ENCODE data around the gene CFL2.
A peak's percentile ranks its signal among the peaks of the same experiment; 100 is the strongest.
"Not testable (repeated sequence)": the region's sequence is repeated elsewhere in the genome, so short reads cannot be mapped to it uniquely, and the experiment has no call there.

Gene CFL2

GRCh38 chr14:34711169-34711568 is 3.2 kb downstream of the CFL2 start:
- DNase-seq = no peak

GRCh38 chr14:34710744-34711143 is 3.6 kb downstream of the CFL2 start:
- DNase-seq = no peak

DNA sequence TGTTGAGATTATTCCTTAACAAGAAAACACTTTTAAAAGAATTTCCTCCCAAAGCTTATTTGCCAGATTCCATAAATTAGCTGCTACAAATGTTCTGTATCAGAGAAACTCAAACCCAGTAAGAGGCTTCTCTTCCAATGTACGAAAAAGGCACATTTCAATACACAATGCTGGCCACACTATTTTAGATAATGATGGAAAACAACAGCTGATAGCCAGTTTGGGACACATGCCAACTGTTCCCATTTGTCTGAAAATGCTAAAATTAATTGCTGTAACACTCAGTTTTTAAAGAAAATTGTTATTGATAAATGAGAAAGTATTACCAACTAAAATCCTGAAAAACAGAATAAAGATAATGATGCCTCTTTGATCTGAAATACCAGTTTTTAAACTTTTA is 4.4 kb downstream of the CFL2 start:
- DNase-seq = no peak

DNA sequence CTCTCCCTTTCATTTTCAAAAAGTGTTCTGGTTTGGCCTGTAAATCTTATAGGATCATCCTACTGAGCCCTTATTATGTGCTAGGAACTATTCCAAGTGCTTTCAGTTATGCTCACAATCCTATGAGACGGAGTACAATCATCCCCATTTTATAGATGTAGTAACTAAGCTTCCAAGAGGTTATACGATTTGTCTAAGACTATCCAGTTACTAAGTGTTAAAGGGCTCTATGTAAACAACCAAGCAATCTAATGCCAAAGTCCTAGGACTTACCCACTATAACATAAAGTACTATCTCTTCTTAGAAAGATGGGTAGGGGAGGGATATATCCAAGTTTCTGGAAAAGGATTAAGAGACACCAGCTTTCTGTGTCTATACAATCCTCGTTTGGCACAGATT is 6.7 kb downstream of the CFL2 start:
- no peak for DNase-seq

DNA sequence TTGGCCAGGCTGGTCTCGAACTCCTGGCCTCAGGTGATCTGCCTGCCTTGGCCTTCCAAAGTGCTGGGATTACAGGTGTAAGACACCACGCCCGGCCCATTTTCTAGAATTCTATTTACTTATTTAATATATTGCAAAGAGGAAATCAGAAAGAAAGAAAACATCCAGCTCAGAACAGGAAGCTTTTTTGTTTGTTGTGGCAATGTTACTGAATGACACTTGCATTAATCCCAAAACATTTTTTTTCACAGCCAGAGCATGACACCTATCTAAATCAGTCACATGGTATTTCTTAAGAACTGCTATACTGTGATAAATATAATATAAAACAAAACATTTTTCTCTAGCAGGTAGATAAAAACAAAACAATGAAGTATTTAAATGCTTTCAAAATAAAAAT is 12.6 kb downstream of the CFL2 start:
- DNase-seq = no peak

DNA sequence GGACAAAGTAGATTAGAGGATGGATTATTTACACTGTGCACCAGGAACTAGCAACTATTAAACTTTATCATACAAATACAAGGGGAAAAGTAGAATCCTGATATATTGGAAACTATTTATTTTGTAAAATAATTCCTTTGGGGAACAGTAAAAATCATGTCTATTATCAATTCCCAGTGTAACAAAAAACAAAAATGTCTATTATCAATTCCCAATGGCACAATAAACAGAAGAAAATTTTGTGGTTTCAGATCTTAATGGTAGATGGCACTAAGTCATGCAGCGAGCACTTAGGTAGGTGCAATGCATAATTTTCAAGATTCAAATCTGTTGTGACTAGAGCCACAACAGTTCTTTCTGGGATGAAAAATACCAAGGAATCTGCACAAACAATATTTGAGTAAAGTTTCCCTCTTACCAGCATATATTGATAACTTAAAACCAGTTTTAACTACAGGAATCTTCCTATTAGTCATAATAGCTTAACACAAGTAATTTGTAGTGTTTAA is 13.7 kb downstream of the CFL2 start:
- no peak for DNase-seq

DNA sequence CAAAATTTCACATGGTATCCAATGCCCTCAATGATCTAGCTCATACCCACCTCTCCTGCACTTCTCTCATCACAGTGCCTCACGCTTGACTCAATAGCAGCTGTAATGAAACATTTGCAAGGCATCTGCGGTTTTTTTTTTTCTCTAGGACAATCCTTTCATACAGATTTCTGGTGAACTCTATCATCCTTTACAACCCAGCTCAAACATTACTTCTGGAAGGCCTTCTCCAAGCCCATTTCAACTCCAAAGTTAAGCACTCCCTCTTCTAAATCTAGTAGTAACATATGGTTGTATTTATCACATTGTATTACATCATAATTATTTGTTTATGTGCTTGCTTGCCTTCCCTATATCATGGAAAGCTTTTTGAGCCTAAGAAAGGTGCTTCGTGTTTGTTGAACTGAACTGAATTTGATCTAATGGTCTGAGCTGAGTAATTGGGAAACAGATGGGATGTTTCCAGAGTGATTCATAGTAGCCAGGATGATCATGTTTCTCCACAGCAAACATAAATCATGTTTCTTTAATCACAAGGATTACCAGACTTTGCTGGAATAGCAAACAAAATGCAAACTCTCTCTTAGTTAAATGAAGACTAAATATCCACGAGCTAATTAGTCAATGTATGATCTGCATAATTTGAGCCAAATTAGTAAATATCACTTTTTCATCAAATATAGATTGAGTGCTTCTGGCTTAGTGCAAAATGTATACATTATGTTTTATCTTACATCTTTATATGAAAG is 14.3 kb downstream of the CFL2 start:
- no peak for DNase-seq

DNA sequence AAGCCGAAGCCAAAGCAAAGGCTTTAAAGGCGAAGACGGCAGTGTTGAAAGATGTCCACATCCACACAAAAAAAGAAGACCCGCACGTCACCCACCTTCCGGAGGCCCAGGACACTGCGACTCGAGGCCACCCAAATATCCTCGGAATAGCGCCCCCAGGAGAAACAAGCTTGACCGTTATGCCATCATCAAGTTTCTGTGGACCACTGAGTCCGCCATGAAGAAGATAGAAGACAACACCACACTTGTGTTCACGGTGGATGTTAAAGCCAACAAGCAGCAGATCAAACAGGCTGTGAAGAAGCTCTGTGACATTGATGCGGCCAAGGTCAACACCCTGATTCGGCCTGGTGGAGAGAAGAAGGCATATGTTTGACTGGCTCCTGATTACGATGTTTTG is 20.2 kb downstream of the CFL2 start:
- not testable (repeated sequence) for DNase-seq

- DNase-seq = peak; percentile 18
Measured at GRCh38 chr14:34693228-34693939, 21.0 kb downstream of the CFL2 start.

GRCh38 chr14:34692898-34693227 is 21.5 kb downstream of the CFL2 start:
- DNase-seq = no peak

GRCh38 chr14:34692348-34692747 is 22.0 kb downstream of the CFL2 start:
- DNase-seq = no peak

DNA sequence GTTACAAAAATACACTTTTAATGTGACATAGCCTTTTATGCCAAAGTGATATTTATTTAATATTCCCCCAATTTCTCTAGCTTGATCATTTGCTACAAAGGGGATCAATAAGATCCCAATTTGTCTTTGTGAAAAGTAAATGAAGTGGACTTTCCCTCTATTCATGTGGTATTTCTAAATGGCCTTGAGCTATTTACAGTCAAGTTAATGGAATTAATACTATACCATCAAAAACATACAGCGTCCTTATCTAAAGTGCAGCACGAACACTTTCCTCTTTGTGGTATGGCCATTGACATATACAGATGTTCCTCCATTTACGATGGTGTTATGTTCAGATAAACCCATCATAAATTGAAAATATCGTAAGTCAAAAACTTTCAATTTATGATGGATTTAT is 23.2 kb downstream of the CFL2 start:
- DNase-seq = no peak

DNA sequence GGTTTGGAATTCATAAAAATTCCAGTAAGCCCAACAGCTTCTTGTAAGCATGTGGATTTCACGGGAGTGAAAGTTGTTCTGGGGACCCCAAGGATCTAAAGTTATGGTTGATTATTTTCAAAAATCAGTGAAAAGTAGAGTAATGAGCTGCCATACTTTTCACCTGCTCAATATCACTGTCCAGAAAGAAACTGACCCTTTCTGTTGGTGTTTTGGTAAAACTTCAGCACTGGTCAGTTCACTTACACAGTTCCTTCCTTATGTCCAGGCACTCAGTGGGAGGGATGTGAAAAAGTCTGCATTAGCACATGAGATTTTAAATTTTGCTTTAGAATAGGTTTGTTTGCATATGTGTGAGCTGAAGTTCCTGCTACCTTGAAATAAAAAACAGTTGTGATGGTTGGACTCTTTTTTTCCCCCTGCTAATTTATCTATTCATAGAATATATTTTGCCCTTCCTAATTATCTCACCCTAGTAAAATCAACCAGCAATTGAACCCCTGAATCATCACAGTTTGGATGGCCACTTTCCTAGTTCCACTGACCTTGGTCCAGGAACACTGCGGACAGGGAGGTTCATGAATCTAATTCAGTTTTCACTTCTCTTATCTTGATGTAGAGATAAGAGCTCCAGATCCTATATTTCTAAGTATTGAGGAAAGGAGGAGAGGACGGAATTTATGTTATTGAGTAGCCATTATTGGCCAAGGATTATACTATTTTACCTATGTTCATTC is 25.8 kb downstream of the CFL2 start:
- DNase-seq = no peak

GRCh38 chr14:34685819-34686428 is 28.5 kb downstream of the CFL2 start:
- no peak for DNase-seq

- no peak for DNase-seq
Measured at GRCh38 chr14:34684578-34684977, 29.8 kb downstream of the CFL2 start.

DNA sequence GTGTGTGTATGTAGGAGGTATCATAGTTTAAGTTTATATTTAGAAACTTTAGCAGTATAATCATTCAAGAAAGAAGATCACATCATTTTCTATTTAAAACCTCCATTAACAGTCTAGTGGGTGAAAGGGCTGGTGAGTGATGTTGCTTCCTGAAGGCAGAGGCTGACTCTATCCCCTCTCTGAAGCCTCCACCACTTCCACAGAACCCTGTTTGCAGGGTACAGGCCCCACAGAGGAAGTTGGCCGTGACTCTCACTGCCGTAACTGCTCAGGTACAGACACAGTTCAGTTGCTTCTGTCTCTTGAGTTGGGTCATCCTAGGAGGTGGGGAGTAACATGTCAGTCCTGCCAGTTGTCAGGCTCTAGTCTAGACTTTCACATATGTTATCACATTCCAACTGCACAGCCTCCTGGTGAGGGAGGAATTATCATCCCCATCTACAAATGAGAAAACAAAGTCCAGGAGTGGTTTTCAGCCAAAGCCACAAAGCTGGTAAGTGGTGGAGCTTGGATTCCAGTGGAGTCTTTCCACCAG is 31.5 kb downstream of the CFL2 start:
- DNase-seq = no peak

DNA sequence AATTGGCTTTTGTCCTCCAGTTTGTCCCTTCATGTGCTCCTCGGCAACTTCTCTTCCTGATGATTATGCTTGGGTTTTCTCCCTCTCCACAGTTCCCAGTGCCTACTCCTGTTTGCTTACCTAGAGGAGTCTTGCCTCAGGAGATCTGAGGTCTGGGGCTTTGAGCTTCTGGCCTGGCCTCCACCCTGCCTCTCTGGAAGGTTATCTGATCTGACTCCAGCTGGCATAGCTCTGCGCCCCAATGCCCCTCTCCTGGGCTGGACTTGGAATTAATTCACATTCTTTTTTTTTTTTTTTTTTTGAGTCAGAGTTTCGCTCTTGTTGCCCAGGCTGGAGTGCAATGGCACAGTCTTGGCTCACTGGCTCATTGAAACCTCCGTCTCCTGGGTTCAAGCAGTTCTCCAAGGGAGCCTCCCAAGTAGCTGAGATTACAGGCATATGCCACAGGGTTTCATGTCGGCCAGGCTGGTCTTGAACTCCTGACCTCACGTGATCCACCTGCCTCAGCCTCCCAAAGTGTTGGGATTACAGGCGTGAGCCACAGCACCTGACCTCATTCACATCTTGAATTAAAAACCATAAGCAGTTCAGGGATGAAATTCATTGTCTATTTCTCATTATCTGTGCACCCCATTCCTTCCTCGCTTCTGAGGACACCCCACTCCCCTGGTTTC is 33.5 kb downstream of the CFL2 start:
- no peak for DNase-seq

DNA sequence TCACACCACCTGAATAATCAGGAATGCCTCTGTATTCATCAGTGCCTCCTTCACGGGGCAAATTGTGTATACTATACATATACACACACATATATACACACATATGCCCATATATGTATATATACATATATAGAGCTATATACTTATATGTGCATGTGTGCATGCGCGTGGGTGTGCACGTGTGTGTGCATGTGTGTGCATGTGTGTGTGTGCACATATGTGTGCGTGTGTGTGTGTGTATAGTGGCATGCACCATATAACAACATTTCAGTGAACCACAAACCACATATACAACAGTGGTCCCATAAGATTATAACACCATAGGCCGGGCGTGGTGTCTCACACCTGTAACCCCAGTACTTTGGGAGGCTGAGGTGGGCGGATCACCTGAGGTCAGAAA is 35.7 kb downstream of the CFL2 start:
- no peak for DNase-seq

- DNase-seq = no peak
Measured at GRCh38 chr14:34678306-34678705, 36.1 kb downstream of the CFL2 start.

DNA sequence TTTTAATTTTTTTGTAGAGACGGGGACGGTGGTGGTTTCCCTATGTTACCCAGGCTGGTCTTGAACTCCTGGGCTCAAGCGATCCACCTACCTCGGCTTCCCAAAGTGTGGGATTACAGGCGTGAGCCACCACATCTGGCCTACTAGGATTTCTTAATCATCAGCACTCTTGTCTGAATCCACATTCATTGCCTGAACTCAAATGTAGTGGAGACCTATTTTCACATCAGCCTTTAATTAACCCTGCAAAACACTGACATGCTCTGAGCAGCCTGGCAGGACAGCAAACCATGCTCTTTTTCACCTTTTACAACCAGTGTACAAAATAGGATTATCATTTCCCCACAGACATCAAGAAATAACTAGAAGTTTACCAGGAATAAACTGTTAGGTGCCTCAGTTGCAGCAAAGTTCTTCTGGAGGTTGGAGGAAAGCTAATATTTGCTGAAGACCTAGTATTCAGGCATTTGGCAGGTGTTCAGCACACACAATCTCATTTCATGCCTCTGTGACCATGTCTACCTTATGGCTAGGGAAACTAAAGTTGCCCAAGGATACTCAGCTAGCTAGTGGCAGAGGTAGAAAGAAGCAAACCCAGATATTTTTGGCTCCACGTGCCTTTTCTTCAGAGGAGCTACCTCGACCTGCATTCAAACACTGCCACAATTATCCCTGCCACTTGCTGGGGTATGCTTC is 37.7 kb downstream of the CFL2 start:
- no peak for DNase-seq

DNA sequence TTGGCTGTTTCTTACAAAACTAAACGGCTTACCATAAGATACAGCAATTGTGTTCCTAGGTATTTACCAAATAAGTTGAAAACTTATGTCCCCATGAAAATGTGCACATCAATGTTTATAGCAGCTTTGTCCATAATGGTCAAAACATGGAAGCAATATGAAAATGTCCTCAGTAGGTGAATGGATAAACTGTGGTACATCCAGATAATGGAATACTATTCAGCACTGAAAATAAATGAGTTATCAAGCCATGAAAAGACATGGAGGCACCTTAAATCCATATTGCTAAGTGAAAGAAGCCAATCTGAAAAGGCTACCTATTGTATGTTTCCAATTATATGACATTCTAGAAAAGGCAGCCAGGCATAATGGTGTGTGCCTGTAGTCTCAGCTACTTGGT is 40.7 kb downstream of the CFL2 start:
- no peak for DNase-seq

DNA sequence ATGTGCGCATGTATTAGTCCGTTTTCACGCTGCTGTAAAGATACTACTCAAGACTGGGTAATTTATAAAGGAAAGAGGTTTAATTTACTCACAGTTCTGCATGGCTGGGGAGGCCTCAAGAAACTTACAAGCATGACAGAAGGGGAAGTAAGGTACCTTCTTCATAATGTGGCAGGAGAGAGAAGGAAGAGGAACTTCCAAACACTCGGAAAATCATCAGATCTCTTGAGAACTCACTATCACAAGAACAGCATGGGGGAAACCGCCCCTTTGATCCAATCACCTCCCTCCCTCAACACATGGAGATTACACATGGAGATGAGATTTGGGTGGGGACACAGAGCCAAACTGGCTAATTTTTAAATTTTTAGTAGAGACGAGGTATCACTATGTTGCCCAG is 42.7 kb downstream of the CFL2 start:
- DNase-seq = no peak
